NCI-H774 (cell line): ENCODE results near the gene LRMDA.

Experiments used
- DNase-seq: peaks from one replicate; lab custom pipeline; 2025; lab: John Stamatoyannopoulos, UW

LRMDA gene

DNA sequence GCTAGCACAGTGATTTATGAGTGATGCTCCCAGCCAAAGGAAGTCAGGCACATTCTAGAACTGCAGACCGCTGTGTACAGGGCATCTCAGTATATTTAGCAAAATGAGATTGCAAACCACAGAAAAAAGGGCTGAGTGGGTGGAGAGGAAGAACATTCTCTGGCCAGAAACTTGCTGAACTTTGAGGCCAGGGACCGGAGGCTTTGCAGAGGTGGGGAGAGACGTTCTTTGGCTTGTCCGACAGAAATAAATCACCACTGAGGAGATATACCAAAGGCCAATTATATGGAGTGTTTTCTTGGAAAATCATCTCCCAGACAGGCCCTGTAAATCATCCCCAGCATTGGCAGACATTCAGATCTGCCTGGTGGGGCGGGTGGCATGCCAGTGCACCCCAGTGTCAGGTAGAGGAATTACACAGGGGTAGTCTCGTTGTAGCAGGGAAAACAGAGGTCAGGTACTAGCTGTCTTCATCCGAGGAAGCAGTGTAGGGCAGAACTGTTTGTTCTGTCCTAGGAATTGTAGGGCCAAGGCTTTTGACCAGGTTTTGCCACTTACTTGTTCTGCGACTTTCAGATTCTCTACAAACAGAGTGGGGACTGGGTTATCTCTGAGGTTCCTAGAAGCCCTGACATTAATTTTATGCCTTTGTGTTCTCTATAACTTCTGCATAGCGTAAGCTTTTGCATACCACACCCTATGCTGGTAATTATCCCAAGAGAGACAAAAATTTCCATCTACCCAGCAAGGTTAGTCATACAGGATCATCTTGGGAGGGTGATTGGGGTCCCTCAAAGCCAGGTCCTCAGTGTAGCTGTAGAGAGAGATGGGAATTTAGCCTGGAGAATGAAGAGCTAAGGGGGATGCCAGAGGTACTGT is 655.6 kb downstream of the LRMDA start:
- no peak for DNase-seq

DNA sequence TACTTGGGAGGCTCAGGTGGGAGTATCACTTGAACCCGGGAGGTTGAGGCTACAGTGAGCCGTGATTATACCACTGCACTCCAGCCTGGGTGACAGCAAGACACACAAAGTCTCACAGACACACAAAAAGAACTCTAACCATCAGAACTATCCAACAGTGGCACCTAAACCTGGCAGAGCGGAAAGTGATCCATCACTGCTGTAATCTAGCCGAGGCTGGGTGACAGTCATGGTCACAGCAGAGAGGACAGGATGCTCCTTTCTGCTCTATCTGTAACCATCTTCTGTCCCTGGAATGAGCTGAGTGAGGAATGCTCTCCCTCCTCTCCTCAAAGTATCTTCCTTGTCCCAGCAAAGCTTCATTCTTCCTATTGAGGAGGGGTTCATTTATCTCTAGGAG is 656.6 kb downstream of the LRMDA start:
- no peak for DNase-seq

DNA sequence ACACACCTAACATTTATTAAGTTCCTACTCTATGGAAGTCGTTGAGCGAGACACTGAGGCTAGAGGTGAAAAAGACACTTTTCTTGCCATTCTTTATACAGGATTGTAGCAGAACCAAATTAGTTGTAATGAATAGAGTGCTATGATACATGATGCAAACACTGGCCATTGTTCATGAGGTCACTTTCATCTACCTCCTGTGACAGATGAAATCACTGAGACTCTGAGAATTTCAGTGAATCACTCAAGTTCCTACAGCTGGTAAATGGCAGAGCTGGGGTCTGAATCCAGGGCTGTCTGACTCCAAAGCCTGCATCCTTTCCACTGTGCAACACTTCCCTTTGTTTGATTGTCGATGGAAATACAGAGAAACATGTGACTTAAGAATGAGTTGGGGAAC is 657.6 kb downstream of the LRMDA start:
- DNase-seq = no peak

DNA sequence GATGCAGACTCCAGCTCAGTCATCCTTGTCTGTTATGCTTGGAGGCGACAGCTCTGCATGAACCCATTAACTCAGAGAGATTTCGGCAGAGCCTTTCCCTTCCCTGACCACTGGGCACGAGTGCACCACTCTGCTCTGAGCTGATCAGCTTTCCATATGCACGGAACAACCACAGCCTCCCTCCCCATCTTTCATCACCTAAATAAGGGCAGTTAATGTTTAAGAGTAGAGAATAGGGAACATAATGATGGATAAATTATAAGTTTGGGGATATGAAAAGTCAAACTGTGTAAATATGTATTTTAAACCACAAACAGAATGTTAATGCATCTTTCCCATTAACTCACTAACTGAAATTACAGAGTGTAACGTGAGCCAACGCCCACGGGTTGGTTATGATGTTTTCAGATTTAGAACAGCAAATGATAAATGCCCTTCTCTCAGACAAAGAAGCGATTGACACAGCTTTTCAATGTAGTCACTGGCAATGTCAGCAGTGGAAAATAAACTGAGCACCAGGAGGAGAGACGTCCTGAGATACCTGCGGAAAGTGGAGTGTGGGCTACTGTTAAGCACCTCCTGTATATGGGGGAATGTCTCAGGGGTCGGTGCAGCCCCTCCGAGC is 658.2 kb downstream of the LRMDA start:
- DNase-seq = no peak

DNA sequence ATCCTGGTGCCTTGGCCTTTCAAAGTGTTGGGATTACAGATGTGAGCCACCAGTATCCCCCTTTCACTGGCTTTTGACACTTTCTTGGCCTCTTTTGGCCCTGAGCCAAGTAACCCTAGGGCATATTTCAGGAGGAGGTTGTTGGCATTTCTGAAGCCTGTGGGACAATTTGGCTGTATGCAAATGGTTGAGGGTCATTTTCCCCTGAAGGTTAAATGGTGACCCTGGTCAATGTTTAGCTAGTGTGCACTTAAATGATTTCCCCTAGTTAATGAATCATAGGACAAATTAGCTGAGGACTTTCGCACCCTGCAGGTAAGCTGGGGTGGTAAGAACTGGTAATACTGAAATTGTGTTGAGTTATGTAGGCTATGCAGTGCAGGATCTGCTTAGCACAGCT is 660.5 kb downstream of the LRMDA start:
- no peak for DNase-seq

DNA sequence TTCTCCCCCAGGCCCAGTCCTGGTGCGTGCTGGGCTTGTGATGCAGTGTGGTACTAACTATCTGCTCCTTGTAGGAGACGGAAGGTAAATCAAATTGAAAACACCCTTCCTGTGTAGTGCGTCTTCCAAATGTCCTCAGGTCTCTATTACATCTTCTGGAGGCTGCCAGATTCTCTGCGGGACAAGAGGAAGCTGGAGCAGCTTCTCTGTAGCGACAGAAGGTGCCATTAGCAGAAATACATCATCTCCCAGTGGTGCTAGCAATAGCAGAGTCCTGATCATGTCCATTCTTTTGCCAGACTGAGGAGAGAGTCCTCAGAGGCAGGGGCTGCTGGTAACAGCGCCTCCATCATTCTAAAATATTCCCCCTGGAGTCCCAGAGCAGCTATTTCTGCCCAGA is 675.2 kb downstream of the LRMDA start:
- DNase-seq = no peak

DNA sequence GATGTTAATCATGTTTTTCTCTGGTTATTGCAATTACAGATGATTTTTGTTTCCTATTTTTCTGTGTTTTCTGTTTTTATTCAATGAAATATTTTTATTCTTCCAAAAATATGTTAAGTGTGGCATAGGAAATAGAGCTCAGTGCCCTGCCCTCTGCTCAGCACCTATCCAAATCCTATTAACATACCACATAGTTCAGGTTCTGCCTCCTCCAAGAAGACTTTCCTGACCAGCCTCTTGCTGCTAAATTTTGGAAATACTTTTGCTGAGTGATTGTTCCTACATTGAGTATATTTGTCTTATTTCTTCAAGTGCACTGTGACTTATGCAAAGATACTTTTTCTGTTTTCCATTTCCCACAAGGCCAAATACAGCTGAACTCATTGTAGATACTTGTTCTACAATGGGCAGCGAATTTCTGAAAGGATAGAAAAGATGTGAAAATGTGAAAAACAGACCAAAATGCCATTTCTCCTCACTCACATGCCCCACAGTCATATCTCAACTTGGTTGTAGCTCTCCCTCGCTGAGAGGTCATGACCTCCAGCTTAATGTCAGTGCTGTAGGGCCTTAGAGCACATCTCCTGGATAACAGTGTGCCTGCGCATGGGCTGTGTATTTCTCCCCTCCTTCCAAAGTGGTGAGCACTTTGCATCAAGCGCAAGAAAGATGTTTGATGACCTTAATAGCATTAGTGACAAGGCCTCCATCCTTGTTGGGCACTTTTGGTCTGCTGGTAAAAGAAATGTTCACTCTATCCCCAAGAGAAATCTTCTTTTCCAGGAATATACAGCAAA is 677.3 kb downstream of the LRMDA start:
- no peak for DNase-seq

DNA sequence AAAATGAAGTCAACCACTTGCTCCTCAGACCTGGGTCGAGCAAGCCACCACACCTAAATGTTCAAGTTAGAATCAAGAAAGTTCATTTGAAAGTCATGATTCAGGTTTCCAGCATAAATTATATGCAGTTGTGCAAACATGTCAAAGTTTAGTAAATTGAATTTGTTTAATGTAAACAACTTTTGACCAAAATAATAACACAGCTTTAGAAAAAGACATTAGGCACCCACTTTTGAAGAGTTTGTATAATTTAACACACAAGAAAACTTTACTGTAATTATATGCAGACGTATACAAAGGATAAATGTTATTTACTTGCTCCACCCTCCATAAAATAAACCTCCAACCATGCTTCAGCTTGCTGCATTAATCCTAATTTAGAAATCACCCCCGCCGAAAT is 680.0 kb downstream of the LRMDA start:
- no peak for DNase-seq

DNA sequence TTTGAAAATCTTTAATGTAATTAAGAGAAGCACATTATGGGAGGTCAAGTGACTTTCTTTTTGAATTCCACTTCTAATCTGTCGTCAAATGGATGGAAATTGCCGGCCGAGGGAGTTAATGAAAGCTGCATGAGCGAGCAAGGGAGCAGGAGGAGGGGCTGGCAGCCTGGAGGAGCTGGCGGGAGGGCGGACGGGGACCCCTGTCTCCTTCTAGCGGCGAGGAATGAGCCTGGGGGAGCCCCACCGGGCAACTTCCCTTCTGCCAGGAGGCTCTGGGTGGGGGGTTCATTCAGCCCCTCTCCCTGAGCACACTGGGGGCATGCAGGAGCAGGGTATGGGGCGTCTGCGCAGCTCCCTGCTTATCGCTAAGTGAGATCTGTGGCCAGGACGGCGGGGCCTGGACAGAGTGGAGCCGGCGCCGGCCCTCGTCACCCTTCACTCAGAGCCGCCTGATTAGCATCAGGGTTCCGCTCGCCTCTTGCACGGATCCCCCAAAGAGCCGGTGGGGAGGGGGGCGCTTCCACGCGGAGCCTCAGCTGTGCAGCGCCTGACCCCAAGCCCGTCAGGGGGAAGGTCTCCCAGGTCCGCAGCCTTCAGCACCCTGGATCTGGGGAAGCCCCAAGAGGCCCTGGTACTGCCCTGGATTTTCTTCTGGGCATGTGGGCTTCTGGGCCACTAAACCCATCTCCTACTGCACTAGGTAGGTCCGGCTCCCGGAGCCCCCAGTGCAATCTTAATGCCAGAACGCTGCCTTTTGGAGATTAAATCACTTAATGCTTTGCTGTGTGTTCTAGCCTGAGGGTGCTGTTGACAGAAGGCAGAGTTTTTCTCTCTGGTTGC is 680.8 kb downstream of the LRMDA start:
- DNase-seq = no peak

DNA sequence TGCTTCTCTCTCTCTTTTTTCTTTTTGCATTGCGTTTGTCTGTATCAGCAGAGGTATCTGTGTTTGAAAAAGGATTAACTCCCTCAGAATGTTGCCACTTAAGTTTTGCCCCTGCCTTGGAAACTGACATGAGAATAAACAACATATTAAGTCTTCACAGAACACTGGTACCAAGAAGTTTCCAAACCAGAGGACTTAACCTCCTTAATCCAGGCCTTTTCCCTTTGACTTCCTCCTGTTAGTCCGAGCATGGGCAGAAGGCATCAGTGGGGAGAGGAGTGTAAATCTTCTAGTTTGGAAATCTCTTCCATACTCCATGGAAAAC is 681.4 kb downstream of the LRMDA start:
- no peak for DNase-seq

DNA sequence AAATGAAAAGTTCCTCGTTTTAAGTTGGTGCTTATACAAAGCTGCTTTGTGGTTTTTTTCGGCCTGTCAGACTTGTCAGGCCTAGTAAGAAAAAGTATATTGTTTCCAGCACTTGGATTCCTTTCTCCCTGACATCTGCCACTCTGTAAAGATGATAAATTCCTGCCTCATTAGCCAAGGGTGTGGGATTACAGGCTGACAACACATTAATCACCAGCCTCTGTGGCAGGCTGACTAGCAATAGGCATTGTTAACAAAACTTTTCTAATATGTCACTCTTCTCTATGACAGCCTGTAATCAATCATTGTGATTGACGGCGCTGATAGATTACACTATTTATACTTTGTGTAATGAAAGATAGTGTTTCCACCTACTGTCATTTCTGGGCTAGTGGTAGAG is 682.5 kb downstream of the LRMDA start:
- DNase-seq = no peak

DNA sequence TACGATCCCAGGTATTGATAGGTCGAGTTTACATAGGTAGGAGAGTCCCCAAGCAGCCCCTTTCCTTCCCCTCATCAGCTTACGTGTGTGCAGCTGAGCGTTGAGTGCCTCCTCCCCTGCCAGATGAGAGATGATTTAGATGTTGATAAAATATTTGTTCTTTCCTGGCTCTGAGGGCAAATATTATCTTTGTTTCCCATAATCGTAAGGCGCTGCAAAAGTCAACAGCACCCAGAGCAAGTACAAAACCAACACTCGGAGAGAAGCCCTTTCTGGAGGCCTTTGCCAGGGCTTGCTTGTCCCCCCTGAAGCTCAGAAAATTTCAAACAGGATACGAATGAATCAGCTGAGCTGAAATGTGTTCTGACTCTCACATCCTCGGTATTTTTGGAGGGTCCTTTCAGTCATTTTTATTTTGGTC is 683.2 kb downstream of the LRMDA start:
- DNase-seq = peak; percentile 39

DNA sequence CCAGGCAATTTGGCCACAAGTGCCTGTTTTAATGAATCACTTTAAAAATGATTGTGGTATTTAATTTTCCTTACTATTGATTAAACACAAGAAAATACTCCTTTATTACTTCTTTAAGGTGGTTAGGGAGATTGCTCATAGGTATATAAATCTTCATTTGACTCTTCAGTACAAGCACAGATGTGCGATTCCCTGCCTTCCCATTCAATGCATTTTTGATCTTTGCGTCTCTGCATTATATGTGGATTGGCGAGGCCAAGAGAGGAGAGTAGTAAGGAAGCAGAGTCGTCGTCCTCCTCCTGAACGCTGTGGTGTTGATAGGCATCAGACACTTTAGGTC is 683.7 kb downstream of the LRMDA start:
- DNase-seq = no peak

DNA sequence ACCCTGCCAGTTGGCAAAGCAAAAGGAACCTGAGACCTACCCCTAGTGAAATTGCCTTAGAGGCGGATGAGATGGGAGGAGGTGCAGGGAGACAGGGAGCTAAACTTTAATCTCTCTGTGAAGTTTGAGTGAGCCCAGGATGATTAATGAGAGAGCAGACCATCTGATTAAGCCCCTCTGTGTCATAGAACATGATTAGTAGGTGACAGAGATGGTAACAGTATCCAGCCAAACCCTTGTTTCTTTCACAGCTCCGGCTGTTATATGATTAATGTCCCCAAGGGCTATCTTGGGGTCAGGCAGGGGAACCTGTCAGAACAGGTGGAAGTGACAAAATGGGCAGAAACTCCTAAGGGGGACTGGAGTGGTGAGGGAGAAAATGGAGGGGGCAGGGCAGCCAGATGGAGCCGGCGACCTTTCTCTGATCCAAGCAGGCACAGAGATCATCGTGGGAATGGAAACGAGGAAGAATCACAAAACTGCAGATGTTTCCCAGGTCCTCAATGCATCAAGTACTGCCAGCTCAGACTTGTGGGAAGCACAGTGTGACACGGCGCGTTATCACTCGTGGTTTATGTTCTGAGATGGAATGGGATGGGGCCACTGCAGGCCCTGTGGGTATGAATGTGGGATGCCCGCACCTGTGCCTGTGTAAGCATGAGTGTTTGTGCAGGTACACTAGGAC is 684.2 kb downstream of the LRMDA start:
- DNase-seq = no peak

DNA sequence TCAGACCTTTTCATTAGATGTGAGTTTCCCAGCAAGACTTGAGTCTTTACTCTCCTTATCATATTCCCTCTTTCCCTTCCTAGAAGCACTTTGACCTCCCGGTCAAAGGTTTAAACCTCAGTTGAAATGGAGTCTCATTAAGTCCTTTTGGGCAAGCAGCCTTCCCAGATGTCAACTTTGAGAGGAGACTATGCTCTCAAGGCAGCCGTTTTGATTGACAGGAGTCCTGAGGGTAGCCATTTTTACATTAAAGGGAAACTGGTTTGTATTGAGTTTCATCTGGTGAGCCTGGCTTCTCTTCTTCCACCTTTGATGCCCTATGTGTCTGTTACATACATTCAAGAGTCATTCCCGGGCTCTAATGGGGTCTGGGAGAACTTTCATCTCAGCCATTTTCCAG is 685.1 kb downstream of the LRMDA start:
- no peak for DNase-seq

DNA sequence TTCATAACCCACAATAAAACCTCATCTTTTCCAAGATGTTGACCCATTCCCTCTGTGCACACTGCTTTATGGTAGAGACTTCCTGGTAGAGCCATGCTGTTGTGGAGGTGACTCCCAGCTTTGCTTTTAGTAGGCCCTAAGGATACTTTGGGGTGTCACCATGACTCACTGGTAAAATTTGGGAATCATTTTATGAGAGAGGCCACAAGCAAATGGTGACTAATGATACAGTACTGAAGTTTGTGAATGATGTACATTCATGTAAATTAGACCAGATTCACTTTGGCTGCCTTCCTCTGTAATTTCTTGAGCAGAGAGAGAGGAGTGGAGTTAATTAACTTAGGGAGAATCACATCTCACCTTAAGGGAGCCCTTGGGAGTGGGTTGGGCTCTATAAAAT is 686.5 kb downstream of the LRMDA start:
- DNase-seq = no peak

DNA sequence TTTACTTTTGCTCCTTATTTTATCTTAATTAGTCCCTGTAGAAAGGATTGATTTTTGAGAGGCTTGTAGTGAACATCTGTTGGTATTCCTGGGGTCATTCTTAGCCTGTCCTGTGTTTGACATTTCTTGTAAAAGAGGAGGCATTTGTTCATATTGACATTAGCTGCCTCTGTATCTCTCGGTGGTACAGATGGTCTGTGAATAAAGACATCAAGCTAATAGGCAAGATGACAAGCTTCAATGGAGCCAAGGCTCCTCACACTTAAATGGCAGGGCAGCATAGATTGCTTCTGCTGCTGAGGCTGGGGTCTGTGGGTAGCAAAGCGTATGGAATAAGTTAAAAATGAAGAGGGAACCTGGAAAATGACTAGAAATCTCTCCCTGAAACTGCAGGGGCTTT is 687.6 kb downstream of the LRMDA start:
- DNase-seq = no peak

DNA sequence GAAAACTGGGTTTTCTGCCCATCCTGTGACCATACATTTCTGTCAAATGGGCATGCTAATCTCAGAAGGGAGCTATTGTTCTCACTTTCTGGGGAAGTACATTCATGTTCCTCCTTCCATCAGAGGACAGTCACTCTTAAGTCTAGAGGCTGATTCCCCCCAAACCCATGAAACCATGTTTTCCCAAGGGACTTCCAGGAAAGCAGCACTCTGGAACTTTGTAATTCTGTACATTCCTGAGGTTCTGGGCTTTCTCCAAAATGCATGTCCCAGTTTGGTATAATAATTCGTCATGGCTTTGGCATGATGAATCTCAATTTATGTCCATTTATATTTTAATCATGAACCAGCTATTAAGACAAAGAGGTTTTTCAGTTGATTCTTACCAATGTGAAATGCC is 688.1 kb downstream of the LRMDA start:
- no peak for DNase-seq

DNA sequence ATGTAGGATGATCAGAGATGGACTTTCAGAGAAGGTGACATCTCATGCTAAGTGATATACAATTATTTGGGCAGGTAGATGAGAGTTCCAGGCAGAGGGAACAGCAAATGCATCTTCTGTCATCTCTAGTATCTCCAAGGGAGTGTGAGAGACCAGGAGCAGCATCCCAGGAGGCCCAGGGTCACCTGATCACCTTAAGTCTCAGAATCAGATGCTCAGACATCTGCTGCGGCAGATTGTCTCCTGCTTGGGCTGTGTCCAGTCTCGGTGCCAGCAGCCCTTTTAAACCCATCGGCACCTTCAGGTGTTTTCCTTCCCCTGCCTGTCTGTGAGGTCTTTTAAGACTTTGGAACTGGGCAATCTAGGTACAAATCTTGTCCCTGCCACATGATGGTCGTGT is 690.6 kb downstream of the LRMDA start:
- DNase-seq = no peak

DNA sequence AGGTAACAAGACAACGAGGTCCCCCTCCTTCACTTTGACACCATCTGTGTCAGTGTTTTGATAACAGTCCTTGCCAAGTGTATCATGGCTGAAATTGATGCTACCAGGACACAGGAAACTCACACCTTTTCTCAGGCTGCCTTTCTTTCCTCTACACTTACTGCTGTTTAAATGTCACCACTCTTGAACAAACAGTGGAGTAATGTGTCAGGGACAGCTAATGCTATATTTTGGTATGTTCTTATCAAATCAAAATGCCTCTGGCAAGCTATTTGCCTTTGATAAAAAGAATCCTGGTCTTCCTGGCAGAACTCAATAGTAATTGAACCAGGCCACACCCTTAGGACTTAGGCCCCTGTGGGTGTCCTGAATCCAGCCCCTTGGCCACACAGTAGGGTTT is 692.9 kb downstream of the LRMDA start:
- DNase-seq = no peak

DNA sequence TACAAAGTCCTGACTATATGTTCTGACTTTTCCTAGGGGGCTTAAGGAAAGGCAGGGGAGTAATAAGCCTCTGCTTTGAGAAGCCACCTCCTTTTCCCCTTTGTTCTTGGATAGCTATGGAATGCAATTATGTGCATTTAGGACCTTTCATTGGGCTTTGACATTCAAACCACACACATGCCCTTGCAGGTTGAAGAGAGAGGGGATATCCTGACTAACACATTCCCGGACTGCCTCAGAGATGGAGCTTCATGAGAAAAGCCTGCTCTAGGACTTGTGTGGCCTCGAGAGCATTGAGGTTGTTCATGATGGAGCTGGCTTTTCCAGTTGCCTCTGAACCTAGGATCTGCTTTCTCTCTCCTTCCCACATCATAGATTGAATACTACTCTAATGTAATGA is 694.5 kb downstream of the LRMDA start:
- DNase-seq = no peak
